IMR-90 (cell line): ENCODE measurements around the gene CELA3B. TPM values are rescaled to one million over a fixed set of nuclear protein-coding genes. Genes with fewer than 3 reads are reported as not detected.
A peak's percentile ranks its signal among the peaks of the same experiment; 100 is the strongest.

Experiments used
- ATAC-seq: fragments of 200-7000 bp; cut with Tn5 transposase; 2 replicates; pipeline ENCODE4 v1.9.1; 2020; ENCODE audit warnings: low read depth, mild to moderate bottlenecking, moderate library complexity
- BruUV-seq: library from RNA; stranded (reverse); fragments of 400-500 nt; replicated peaks from 2 replicates; lab custom pipeline; 2021; lab: Mats Ljungman, UMichigan
- CTCF ChIA-PET: fragments of 300-600 bp; formaldehyde crosslinking; extraction: SDS; loops from one replicate; lab custom pipeline; 2021; ENCODE audit warnings: antibody characterized with exemption; lab: Yijun Ruan, JAX
- POLR2A ChIA-PET: fragments of 300-600 bp; sonication (Branson Sonifier 250); formaldehyde crosslinking; loops from one replicate; lab custom pipeline; 2022; ENCODE audit warnings: antibody characterized with exemption; ENCODE audit not compliant: unreplicated experiment; lab: Charles Lee
- DNase-seq: peaks from one replicate; pipeline ENCODE4 v3.0.0; 2013
- H2AFZ ChIP-seq: replicated peaks from 2 replicates; pipeline ENCODE3; 2013; ENCODE audit warnings: low read length, mild to moderate bottlenecking; ENCODE audit not compliant: poor library complexity
- H2AK5ac ChIP-seq: 2 replicates; pipeline ENCODE4 v1.6.1; 2013; ENCODE audit warnings: low read depth, low read length, inconsistent platforms
- H2AK9ac ChIP-seq: replicated peaks from 2 replicates; pipeline ENCODE3; 2013; ENCODE audit warnings: mild to moderate bottlenecking, low read depth, low read length, moderate library complexity; ENCODE audit not compliant: poor library complexity
- H2BK120ac ChIP-seq: 2 replicates; pipeline ENCODE4 v1.6.1; 2013; ENCODE audit warnings: low read depth, low read length, inconsistent platforms
- H2BK15ac ChIP-seq: 3 replicates; pipeline ENCODE4 v1.6.1; 2013; ENCODE audit warnings: low read depth, low read length, inconsistent platforms
- H2BK20ac ChIP-seq: 2 replicates; pipeline ENCODE4 v1.6.1; 2013; ENCODE audit warnings: low read depth, mild to moderate bottlenecking, inconsistent platforms, low read length, moderate library complexity
- H2BK5ac ChIP-seq: 2 replicates; pipeline ENCODE4 v1.6.1; 2013; ENCODE audit warnings: mild to moderate bottlenecking, low read depth, low read length, inconsistent platforms; ENCODE audit not compliant: poor library complexity, severe bottlenecking
- H3K14ac ChIP-seq: replicated peaks from 2 replicates; pipeline ENCODE4 v1.6.1; 2013; ENCODE audit warnings: low read depth, low read length, inconsistent platforms
- H3K18ac ChIP-seq: 2 replicates; pipeline ENCODE4 v1.6.1; 2013; ENCODE audit warnings: low read depth, low read length, control low read depth
- H3K23ac ChIP-seq: 2 replicates; pipeline ENCODE4 v1.6.1; 2013; ENCODE audit warnings: low read depth, low read length, inconsistent platforms
- H3K27ac ChIP-seq: 2 replicates; pipeline ENCODE4 v1.5.1; 2013; ENCODE audit warnings: mild to moderate bottlenecking, control low read depth, low read length; ENCODE audit not compliant: insufficient read depth
- H3K27me3 ChIP-seq: 2 replicates; pipeline ENCODE4 v1.6.1; 2013; ENCODE audit warnings: low read length; ENCODE audit not compliant: control insufficient read depth, insufficient read depth
- H3K36me3 ChIP-seq: 2 replicates; pipeline ENCODE4 v1.6.1; 2013; ENCODE audit warnings: low read length, mixed read lengths; ENCODE audit not compliant: control insufficient read depth, insufficient read depth
- H3K4ac ChIP-seq: 2 replicates; pipeline ENCODE4 v1.6.1; 2013; ENCODE audit warnings: low read depth, low read length, inconsistent platforms
- H3K4me1 ChIP-seq: 2 replicates; pipeline ENCODE4 v1.6.1; 2013; ENCODE audit warnings: low read length, mixed read lengths; ENCODE audit not compliant: control insufficient read depth, insufficient read depth
- H3K4me2 ChIP-seq: 2 replicates; pipeline ENCODE4 v1.6.1; 2013; ENCODE audit warnings: low read depth, mild to moderate bottlenecking, control low read depth, low read length, moderate library complexity
- H3K4me3 ChIP-seq: 2 replicates; pipeline ENCODE4 v1.5.1; 2013; ENCODE audit warnings: low read depth, mild to moderate bottlenecking, control low read depth, low read length, moderate library complexity; ENCODE audit not compliant: insufficient read depth
- H3K56ac ChIP-seq: 2 replicates; pipeline ENCODE4 v1.6.1; 2013; ENCODE audit warnings: low read length, inconsistent platforms; ENCODE audit not compliant: insufficient read depth; ENCODE audit errors: extremely low read depth
- H3K79me1 ChIP-seq, 2 experiments: 2 replicates each; pipeline ENCODE4 v1.6.1; 2013; ENCODE audit warnings: low read length in 2 of 2, inconsistent platforms in 1 of 2, low read depth in 1 of 2
- H3K9ac ChIP-seq: 2 replicates; pipeline ENCODE4 v1.6.1; 2013; ENCODE audit warnings: low read depth, low read length, control low read depth
- H3K9me1 ChIP-seq: 2 replicates; pipeline ENCODE4 v1.6.1; 2013; ENCODE audit warnings: low read length, inconsistent platforms; ENCODE audit not compliant: insufficient read depth
- H3K9me3 ChIP-seq: 2 replicates; pipeline ENCODE4 v1.6.1; 2013; ENCODE audit warnings: low read length; ENCODE audit not compliant: control insufficient read depth, insufficient read depth
- H4K20me1 ChIP-seq: 2 replicates; pipeline ENCODE4 v1.6.1; 2013; ENCODE audit warnings: low read length, inconsistent platforms; ENCODE audit not compliant: insufficient read depth
- H4K5ac ChIP-seq: 2 replicates; pipeline ENCODE4 v1.6.1; 2013; ENCODE audit warnings: mild to moderate bottlenecking, low read depth, low read length, control low read depth
- H4K8ac ChIP-seq, 2 experiments: 2 replicates each; pipeline ENCODE4 v1.6.1; 2013; ENCODE audit warnings: low read depth in 2 of 2, low read length in 2 of 2, control low read depth in 1 of 2, inconsistent platforms in 1 of 2
- H4K91ac ChIP-seq: 2 replicates; pipeline ENCODE4 v1.6.1; 2013; ENCODE audit warnings: low read depth, low read length, inconsistent platforms; ENCODE audit not compliant: insufficient read depth
- BHLHE40 ChIP-seq: fragments of 150-350 bp; IDR thresholded peaks from 2 replicates; pipeline ENCODE4 v1.6.1; 2016; ENCODE audit warnings: mild to moderate bottlenecking, low read depth, low read length
- CEBPB ChIP-seq: IDR thresholded peaks from 2 replicates; pipeline ENCODE4 v1.6.1; 2012; ENCODE audit warnings: low read depth, low read length, improper control_type of control experiment
- CHD1 ChIP-seq: IDR thresholded peaks from 2 replicates; pipeline ENCODE4 v1.6.1; 2012; ENCODE audit warnings: low read depth, low read length, improper control_type of control experiment
- MAFK ChIP-seq: IDR thresholded peaks from 2 replicates; pipeline ENCODE4 v1.6.1; 2012; ENCODE audit warnings: low read depth, low read length, improper control_type of control experiment
- MAZ ChIP-seq: IDR thresholded peaks from 2 replicates; pipeline ENCODE4 v1.6.1; 2012; ENCODE audit warnings: low read depth, mild to moderate bottlenecking, low read length, improper control_type of control experiment, moderate library complexity, borderline replicate concordance
- MXI1 ChIP-seq: IDR thresholded peaks from 2 replicates; pipeline ENCODE4 v1.6.1; 2012; ENCODE audit warnings: low read depth, mild to moderate bottlenecking, low read length, moderate library complexity, borderline replicate concordance
- POLR2A ChIP-seq: IDR thresholded peaks from 2 replicates; pipeline ENCODE4 v1.6.1; 2012; ENCODE audit warnings: mild to moderate bottlenecking, low read depth, low read length
- RAD21 ChIP-seq: IDR thresholded peaks from 2 replicates; pipeline ENCODE4 v1.6.1; 2012; ENCODE audit warnings: low read length, improper control_type of control experiment
- RCOR1 ChIP-seq: IDR thresholded peaks from 2 replicates; pipeline ENCODE4 v1.6.1; 2012; ENCODE audit warnings: mild to moderate bottlenecking, low read length, improper control_type of control experiment; ENCODE audit not compliant: insufficient replicate concordance
- RFX5 ChIP-seq: IDR thresholded peaks from 2 replicates; pipeline ENCODE4 v1.8.0; 2012; ENCODE audit warnings: low read depth, mild to moderate bottlenecking, low read length, moderate library complexity
- WGBS, 2 experiments: methylation state at CpG; one replicate each; pipeline versions ENCODE4 v1.1.5 to v1.1.7; 2013; ENCODE audit warnings: missing lambda C conversion rate in 2 of 2; ENCODE audit not compliant: insufficient read length in 1 of 2; ENCODE audit errors: extremely low coverage in 2 of 2; 5-methylcytosine and 5-hydroxymethylcytosine counted together
- dilution Hi-C: fragments of 300-500 bp; cut with HindIII; formaldehyde crosslinking; loops from one replicate; pipeline ENCODE4 v1.14.3; 2018; ENCODE audit warnings: low sequenced_read_pairs; ENCODE audit not compliant: unreplicated experiment
- in situ Hi-C: fragments of 300-500 bp; cut with MboI; formaldehyde crosslinking; loops from 3 replicates; pipeline ENCODE4 v1.14.3; 2019; ENCODE audit warnings: low sequenced_read_pairs, inconsistent platforms, mixed read lengths
- intact Hi-C: fragments of 100-400 bp; cut with micrococcal nuclease; formaldehyde crosslinking; loops from 2 replicates; pipeline ENCODE4 v1.10.0; 2022
- polyA plus RNA-seq, 3 experiments: library from polyadenylated mRNA; depleted of rRNA; stranded (reverse); fragments of >200 nt; gene quantifications; 2 replicates each; pipeline ENCODE4 v1.2.3, GENCODE V29; 2012; ENCODE audit warnings: low replicate concordance in 1 of 3
- total RNA-seq: library from RNA; depleted of rRNA; stranded (reverse); fragments of >200 nt; gene quantifications from 2 replicates; pipeline ENCODE4 v1.2.3, GENCODE V29; 2012
- TF ChIP-seq, protein P1 (sequence below): fragments of 150-350 bp; IDR thresholded peaks from 2 replicates; pipeline ENCODE4 v1.6.1; 2017; ENCODE audit warnings: mild to moderate bottlenecking, antibody characterized with exemption, low read length, low read depth
- TF ChIP-seq, protein P2 (sequence below): conservative IDR thresholded peaks from 2 replicates; pipeline ENCODE4 v1.5.1; 2012; ENCODE audit warnings: mild to moderate bottlenecking, low read depth, low read length, improper control_type of control experiment
- TF ChIP-seq, protein P3 (sequence below): fragments of 150-350 bp; IDR thresholded peaks from 2 replicates; pipeline ENCODE4 v1.6.1; 2016; ENCODE audit warnings: low read depth, mild to moderate bottlenecking, low read length, moderate library complexity, borderline replicate concordance

The CELA3B gene
- total and polyA plus RNA-seq, 2 of the 4 experiments (the other 2 are of a cell fraction) = not detected

DNA sequence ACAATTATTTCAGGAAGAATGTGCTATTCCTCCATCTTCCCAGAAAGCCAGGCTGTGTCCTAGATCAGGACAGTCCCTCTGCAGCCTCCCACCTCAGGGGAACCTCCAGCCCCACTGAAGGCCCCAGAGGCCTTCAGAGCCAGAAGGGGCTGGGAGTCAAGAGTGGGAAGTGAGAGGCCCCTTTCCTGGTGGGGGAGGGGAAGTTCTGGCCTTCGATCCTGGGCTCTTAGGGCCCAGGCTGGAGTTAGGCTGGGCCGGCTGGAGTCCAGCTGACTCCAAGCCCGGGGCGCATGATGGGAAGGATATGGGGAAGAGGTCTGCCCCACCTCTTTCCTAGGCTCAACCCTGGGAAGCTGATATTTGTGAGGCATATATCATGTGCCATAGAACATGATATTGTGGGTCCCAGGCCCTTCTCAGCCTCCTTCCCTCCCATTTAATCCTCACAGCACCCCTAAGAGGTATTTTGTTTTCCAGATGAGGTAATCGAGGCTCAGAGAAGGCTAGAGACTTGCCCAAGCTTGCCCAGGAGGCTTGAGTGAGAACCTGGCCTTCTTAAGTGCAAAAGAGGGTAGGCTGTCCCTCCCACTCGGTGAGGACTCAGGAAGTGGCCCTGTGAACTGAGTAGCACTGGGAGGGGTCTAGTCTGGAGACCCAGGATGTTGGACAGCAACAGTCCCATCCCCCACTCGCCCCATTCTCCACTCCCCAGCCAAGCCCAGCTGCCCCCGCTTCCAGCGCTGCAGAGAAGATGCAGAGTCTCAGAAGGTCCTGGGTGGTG is 21.1 kb upstream of the CELA3B start:
- Histone ChIP-seq H3K27ac (no peak overlapping the region), H2BK20ac (peak overlapping the region; percentile 45; the same call in 1 of the 2 replicates), H4K20me1 (no peaks in the 10 kb centered on the region), H3K18ac (peak overlapping the region; percentile 61), H3K9me1 (no peaks in the 10 kb centered on the region), H3K56ac (no peak overlapping the region), H2AK5ac (peak overlapping the region; percentile 46; the same call in 1 of the 2 replicates), H3K4ac (peak overlapping the region; percentile 52), H3K4me2 (no peak overlapping the region), H3K9ac (no peak overlapping the region), H3K4me1 (peaks cover 11% of the 10 kb centered on the region), H4K91ac (peak overlapping the region; percentile 39), H3K79me1 (no peaks in the 10 kb centered on the region), H2AK9ac (peak overlapping the region; percentile 66), H4K5ac (peak overlapping the region; percentile 49), H2BK120ac (peak overlapping the region; percentile 57; the same call in 1 of the 2 replicates), H2BK15ac (peak overlapping the region; percentile 21; the same call in 1 of the 3 replicates), H2AFZ (peak overlapping the region; percentile 80), H3K23ac (no peak overlapping the region; the same call in 1 of the 2 replicates), H2BK5ac (no peak overlapping the region), H3K27me3 (peaks cover 5% of the 10 kb centered on the region), H3K9me3 (no peaks in the 10 kb centered on the region), H3K4me3 (no peak overlapping the region), H3K36me3 (no peaks in the 10 kb centered on the region), H3K14ac (no peak overlapping the region), H4K8ac (peak overlapping the region; percentile 12 to 66; a peak in 2 of 4 replicates)
- dilution Hi-C loops (no loop called here), intact Hi-C loops (loop anchor here (2.0 kb wide), 1 partner anchor 93 kb away; no protein-coding TSS in a partner anchor), in situ Hi-C loops (loop anchor here (25.0 kb wide), 1 partner anchor 243 kb away; no protein-coding TSS in a partner anchor)
- CTCF ChIA-PET = no interaction called here
- no CpG with 5 or more reads among the region's 9 CpGs for WGBS, 2 experiments
- TF ChIP-seq, protein P1, sequence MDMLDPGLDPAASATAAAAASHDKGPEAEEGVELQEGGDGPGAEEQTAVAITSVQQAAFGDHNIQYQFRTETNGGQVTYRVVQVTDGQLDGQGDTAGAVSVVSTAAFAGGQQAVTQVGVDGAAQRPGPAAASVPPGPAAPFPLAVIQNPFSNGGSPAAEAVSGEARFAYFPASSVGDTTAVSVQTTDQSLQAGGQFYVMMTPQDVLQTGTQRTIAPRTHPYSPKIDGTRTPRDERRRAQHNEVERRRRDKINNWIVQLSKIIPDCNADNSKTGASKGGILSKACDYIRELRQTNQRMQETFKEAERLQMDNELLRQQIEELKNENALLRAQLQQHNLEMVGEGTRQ = no peak
- TF ChIP-seq CHD1 = no peak
- TF ChIP-seq, protein P2, sequence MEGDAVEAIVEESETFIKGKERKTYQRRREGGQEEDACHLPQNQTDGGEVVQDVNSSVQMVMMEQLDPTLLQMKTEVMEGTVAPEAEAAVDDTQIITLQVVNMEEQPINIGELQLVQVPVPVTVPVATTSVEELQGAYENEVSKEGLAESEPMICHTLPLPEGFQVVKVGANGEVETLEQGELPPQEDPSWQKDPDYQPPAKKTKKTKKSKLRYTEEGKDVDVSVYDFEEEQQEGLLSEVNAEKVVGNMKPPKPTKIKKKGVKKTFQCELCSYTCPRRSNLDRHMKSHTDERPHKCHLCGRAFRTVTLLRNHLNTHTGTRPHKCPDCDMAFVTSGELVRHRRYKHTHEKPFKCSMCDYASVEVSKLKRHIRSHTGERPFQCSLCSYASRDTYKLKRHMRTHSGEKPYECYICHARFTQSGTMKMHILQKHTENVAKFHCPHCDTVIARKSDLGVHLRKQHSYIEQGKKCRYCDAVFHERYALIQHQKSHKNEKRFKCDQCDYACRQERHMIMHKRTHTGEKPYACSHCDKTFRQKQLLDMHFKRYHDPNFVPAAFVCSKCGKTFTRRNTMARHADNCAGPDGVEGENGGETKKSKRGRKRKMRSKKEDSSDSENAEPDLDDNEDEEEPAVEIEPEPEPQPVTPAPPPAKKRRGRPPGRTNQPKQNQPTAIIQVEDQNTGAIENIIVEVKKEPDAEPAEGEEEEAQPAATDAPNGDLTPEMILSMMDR = no peak
- no peak for TF ChIP-seq RCOR1
- TF ChIP-seq MAFK = no peak
- no peak for TF ChIP-seq RFX5
- TF ChIP-seq, protein P3, sequence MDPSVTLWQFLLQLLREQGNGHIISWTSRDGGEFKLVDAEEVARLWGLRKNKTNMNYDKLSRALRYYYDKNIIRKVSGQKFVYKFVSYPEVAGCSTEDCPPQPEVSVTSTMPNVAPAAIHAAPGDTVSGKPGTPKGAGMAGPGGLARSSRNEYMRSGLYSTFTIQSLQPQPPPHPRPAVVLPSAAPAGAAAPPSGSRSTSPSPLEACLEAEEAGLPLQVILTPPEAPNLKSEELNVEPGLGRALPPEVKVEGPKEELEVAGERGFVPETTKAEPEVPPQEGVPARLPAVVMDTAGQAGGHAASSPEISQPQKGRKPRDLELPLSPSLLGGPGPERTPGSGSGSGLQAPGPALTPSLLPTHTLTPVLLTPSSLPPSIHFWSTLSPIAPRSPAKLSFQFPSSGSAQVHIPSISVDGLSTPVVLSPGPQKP = no peak
- TF ChIP-seq CEBPB = no peak
- no peak for TF ChIP-seq BHLHE40
- TF ChIP-seq MAZ = no peak
- no peak for TF ChIP-seq POLR2A
- no peak for TF ChIP-seq MXI1
- TF ChIP-seq RAD21 = no peak
- POLR2A ChIA-PET = no interaction called here
- DNase-seq (no peak), ATAC-seq (peak; percentile 46)
- no TSS peak for BruUV-seq
